Uterus (tissue), 4 donors: ENCODE measurements around the gene FBXW8. TPM values are rescaled to one million over a fixed set of nuclear protein-coding genes. Genes with fewer than 3 reads are reported as not detected.

Experiments
- DNase-seq, 2 donors: peaks; one replicate each; pipeline ENCODE4 v3.0.0-alpha.2; 2019 to 2020
- H3K27ac ChIP-seq, 2 donors: fragments of 200-600 bp; sonication (generic); 1 replicate in 1 of 2; 2 replicates in 1 of 2; pipeline ENCODE4 v1.5.1; 2016 to 2018
- H3K27me3 ChIP-seq, 2 donors: fragments of 200-600 bp; sonication (generic); one replicate each; pipeline ENCODE4 v1.5.1; 2018 to 2019; ENCODE audit warnings: control low read depth in 1 of 2
- H3K36me3 ChIP-seq, 2 donors: fragments of 200-600 bp; sonication (generic); one replicate each; pipeline ENCODE4 v1.5.1; 2019; ENCODE audit warnings: control low read depth in 1 of 2
- H3K4me1 ChIP-seq, 2 donors: fragments of 200-600 bp; sonication (generic); one replicate each; pipeline ENCODE4 v1.5.1; 2018 to 2019; ENCODE audit warnings: control low read depth in 1 of 2
- H3K4me3 ChIP-seq, 2 donors: fragments of 200-600 bp; sonication (generic); 1 replicate in 1 of 2; 2 replicates in 1 of 2; pipeline ENCODE4 v1.5.1; 2018 to 2019; ENCODE audit warnings: mild to moderate bottlenecking in 1 of 2
- H3K9me3 ChIP-seq, 2 donors: fragments of 200-600 bp; sonication (generic); one replicate each; pipeline ENCODE4 v1.5.1; 2019; ENCODE audit warnings: control low read depth in 1 of 2
- CTCF ChIP-seq, 4 experiments: fragments of 200-600 bp in 2 of 4; fragments of 450-650 bp in 2 of 4; sonication (generic) in 2 of 4; IDR thresholded peaks; one replicate each; pipeline ENCODE4 v1.5.1; 2016 to 2019; ENCODE audit warnings: antibody characterized with exemption in 4 of 4, mild to moderate bottlenecking in 2 of 4, moderate library complexity in 1 of 4
- POLR2A ChIP-seq, 2 donors: fragments of 450-650 bp; IDR thresholded peaks; one replicate each; pipeline ENCODE4 v1.6.1; 2016; ENCODE audit warnings: antibody characterized with exemption in 2 of 2, mild to moderate bottlenecking in 1 of 2, moderate library complexity in 1 of 2
- intact Hi-C: fragments of 100-400 bp; cut with DNase I; formaldehyde crosslinking; loops from one replicate; pipeline ENCODE4 v1.15.1; 2023; ENCODE audit warnings: low total_unique reads
- total RNA-seq, 4 donors: library from RNA; depleted of rRNA in 3 of 4; stranded (reverse); fragments of >200 nt in 3 of 4; gene quantifications; one replicate each; pipeline versions ENCODE4 v1.1.0 to v1.2.4, GENCODE V29; 2014 to 2023
- donor health status: DM: yes; HTN: yes; CAD: no.

The FBXW8 gene
- total RNA-seq, 4 donors from 2014 or later = 5.9 to 28.0 (median 15.3) TPM

- no peak for DNase-seq
- H3K4me1 ChIP-seq = no peaks in the 10 kb centered on the region
Measured at GRCh38 chr12:116922194-116922897, 11.6 kb downstream of the FBXW8 start.

GRCh38 chr12:116924558-116925453 lies 14.1 kb downstream of the FBXW8 start:
- H3K4me1 ChIP-seq = no peaks in the 10 kb centered on the region
- no peaks in the 10 kb centered on the region for H3K36me3 ChIP-seq
- H3K27ac ChIP-seq = no peak overlapping the region
- H3K4me3 ChIP-seq = no peak overlapping the region
- TF ChIP-seq POLR2A (IDR thresholded peaks at IDR 0.05) (no peak), CTCF (IDR thresholded peaks at IDR 0.05) (no peak)
- no peaks in the 10 kb centered on the region for H3K9me3 ChIP-seq
- DNase-seq = no peak
- no peaks in the 10 kb centered on the region for H3K27me3 ChIP-seq
- intact Hi-C loops = no loop called here

More at GRCh38 chr12:116922194-116922897, 11.6 kb downstream of the FBXW8 start:
- H3K9me3 ChIP-seq = no peaks in the 10 kb centered on the region
- H3K27me3 ChIP-seq = no peaks in the 10 kb centered on the region
- no peak overlapping the region for H3K27ac ChIP-seq
- no peaks in the 10 kb centered on the region for H3K36me3 ChIP-seq
- TF ChIP-seq POLR2A (IDR thresholded peaks at IDR 0.05) = no peak
- no peak for TF ChIP-seq CTCF (IDR thresholded peaks at IDR 0.05)
- H3K4me3 ChIP-seq = no peak overlapping the region
- intact Hi-C loops = no loop called here

GRCh38 chr12:116926283-116927243 lies 15.8 kb downstream of the FBXW8 start:
- no peaks in the 10 kb centered on the region for H3K27me3 ChIP-seq
- no peak overlapping the region for H3K27ac ChIP-seq
- no peaks in the 10 kb centered on the region for H3K36me3 ChIP-seq
- intact Hi-C loops = no loop called here
- no peaks in the 10 kb centered on the region for H3K9me3 ChIP-seq
- DNase-seq = no peak
- TF ChIP-seq CTCF (IDR thresholded peaks at IDR 0.05) (no peak), POLR2A (IDR thresholded peaks at IDR 0.05) (no peak)
- no peaks in the 10 kb centered on the region for H3K4me1 ChIP-seq
- no peak overlapping the region for H3K4me3 ChIP-seq

- H3K36me3 ChIP-seq = no peaks in the 10 kb centered on the region
- no peak overlapping the region for H3K4me3 ChIP-seq
- no peak for DNase-seq
- H3K27ac ChIP-seq = no peak overlapping the region
- TF ChIP-seq POLR2A (IDR thresholded peaks at IDR 0.05) (no peak), CTCF (IDR thresholded peaks at IDR 0.05) (no peak)
- no peaks in the 10 kb centered on the region for H3K27me3 ChIP-seq
- no peaks in the 10 kb centered on the region for H3K9me3 ChIP-seq
- intact Hi-C loops = no loop called here
- no peaks in the 10 kb centered on the region for H3K4me1 ChIP-seq
Measured at GRCh38 chr12:116927244-116927940, 16.6 kb downstream of the FBXW8 start.
